Mammary epithelial cell (primary cell): ENCODE measurements around the gene TYW1B.
"Not testable (repeated sequence)": the region's sequence is repeated elsewhere in the genome, so short reads cannot be mapped to it uniquely, and the experiment has no call there.

Source experiments
- CTCF ChIP-seq, 2 donors: IDR thresholded peaks in 1 of 2; conservative IDR thresholded peaks in 1 of 2; 2 replicates each; pipeline ENCODE4 v1.5.1; 2011 to 2012; ENCODE audit warnings: inconsistent platforms in 2 of 2, low read length in 2 of 2, mild to moderate bottlenecking in 2 of 2, control low read depth in 1 of 2, low read depth in 1 of 2; ENCODE audit not compliant: insufficient read depth in 1 of 2; ENCODE audit errors: extremely low read depth in 1 of 2
- EZH2 ChIP-seq: IDR thresholded peaks from 2 replicates; pipeline ENCODE4 v1.6.1; 2012; ENCODE audit warnings: low read length, inconsistent platforms, borderline replicate concordance

DNA sequence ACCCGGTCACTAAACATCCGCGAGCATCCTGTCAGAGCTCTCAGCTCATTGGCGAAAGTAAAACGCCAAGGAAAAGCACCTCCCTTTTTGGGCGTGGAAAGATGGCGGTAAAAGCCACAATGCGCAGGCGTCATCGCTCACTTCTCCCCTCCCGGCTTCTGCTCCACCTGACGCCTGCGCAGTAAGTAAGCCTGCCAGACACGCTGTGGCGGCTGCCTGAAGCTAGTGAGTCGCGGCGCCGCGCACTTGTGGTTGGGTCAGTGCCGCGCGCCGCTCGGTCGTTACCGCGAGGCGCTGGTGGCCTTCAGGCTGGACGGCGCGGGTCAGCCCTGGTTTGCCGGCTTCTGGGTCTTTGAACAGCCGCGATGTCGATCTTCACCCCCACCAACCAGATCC, 1.3 kb upstream of the TYW1B start:
- TF ChIP-seq CTCF (conservative IDR thresholded peaks at IDR 0.05 in 1 of 2, IDR thresholded peaks at IDR 0.05 in 1 of 2; ENCODE audit: extremely low read depth in 1 of 2, insufficient read depth in 1 of 2, low read depth in 1 of 2, low read length in 2 of 2); EZH2: not testable (repeated sequence)
